ENCODE data around the gene CAMTA1. TPM values are rescaled to one million over a fixed set of nuclear protein-coding genes. Genes with fewer than 3 reads are reported as not detected.

The CAMTA1 gene
- total and polyA plus RNA-seq, 9 of the 15 experiments (the other 6 are each of a cell fraction or from before 2014, with no cell fraction given): 43.9 to 161 (median 65.9) TPM

- Histone ChIP-seq H3K27ac (ENCODE audit: extremely low read depth, low read depth, low read length) (no peak overlapping the region), H3K27me3 (ENCODE audit: control insufficient read depth in 2 of 2, insufficient read depth in 2 of 2, low read length in 2 of 2) (peaks cover 15 to 31% of the 10 kb centered on the region in 2 experiments), H3K4me2 (ENCODE audit: insufficient read depth, low read length) (no peak overlapping the region), H3K9me3 (replicated peaks; ENCODE audit: control insufficient read depth, insufficient read depth, low read depth, low read length) (no peaks in the 10 kb centered on the region), H3K4me1 (replicated peaks in 1 of 2; ENCODE audit: control insufficient read depth in 2 of 2, insufficient read depth in 2 of 2, low read length in 2 of 2) (peaks cover 0 to under 1% of the 10 kb centered on the region in 2 experiments; a peak in 1 of 5 replicates), H3K9ac (ENCODE audit: insufficient read depth in 1 of 2, low read depth in 2 of 2, low read length in 2 of 2) (no peak overlapping the region), H3K79me2 (ENCODE audit: control insufficient read depth, insufficient read depth, low read length) (no peaks in the 10 kb centered on the region), H2AFZ (ENCODE audit: low read depth, low read length) (no peak overlapping the region), H3K4me3 (no peak overlapping the region), H3K9me1 (ENCODE audit: control insufficient read depth, insufficient read depth, low read length) (no peaks in the 10 kb centered on the region), H3K36me3 (ENCODE audit: control insufficient read depth, insufficient read depth, low read length) (no peaks in the 10 kb centered on the region), H4K20me1 (replicated peaks; ENCODE audit: control insufficient read depth, insufficient read depth, low read length) (no peaks in the 10 kb centered on the region)
- in situ Hi-C loops (cut with MboI): no loop called here
- 9% methylated on average over 7 of the region's 7 CpGs for whole genome bisulfite sequencing (ENCODE audit: insufficient coverage, low coverage, missing lambda C conversion rate)
- no peak for DNase-seq (ENCODE audit: extremely low read depth in 1 of 4, low spot score in 3 of 4)
- no peak for FAIRE-seq
- ChIA-PET POLR2A (interaction anchor here (0.7 kb wide), 1 partner anchor 11 kb away, joined by 6 read pairs; no protein-coding TSS in a partner anchor), CTCF (ENCODE audit: low intra/inter-chr PET ratio) (no interaction called here)
- BruUV-seq (replicated peaks): no TSS peak
- no peak for ATAC-seq
- intact Hi-C loops (cut with micrococcal nuclease): loop anchor here (10.0 kb wide), 1 partner anchor 947 kb away; no protein-coding TSS in a partner anchor
- TF ChIP-seq ZBTB11 (CRISPR knock-in tag; IDR thresholded peaks at IDR 0.05) (no peak), SIX5 (IDR thresholded peaks at IDR 0.05; ENCODE audit: borderline replicate concordance in 1 of 2, insufficient read depth in 1 of 2, low read depth in 1 of 2, low read length in 2 of 2) (no peak), ZNF592 (IDR thresholded peaks at IDR 0.05) (no peak), MIER1 (IDR thresholded peaks at IDR 0.05; ENCODE audit: low read depth) (no peak), RAD21 (CRISPR knock-in tag; conservative IDR thresholded peaks at IDR 0.05 in 1 of 2, IDR thresholded peaks at IDR 0.05 in 1 of 2) (no peak), SREBF1 (IDR thresholded peaks at IDR 0.05; ENCODE audit: borderline replicate concordance, low read depth, low read length) (no peak), NR0B1 (IDR thresholded peaks at IDR 0.05; ENCODE audit: partially characterized antibody) (no peak)
Observed at GRCh38 chr1:6777813-6778212, 7.4 kb upstream of the CAMTA1 start.
